Peyer's patch (tissue), 4 donors: ENCODE data around the gene MLX.
"Not testable (repeated sequence)": the region's sequence is repeated elsewhere in the genome, so short reads cannot be mapped to it uniquely, and the experiment has no call there.

ENCODE experiments used
- CTCF ChIP-seq, 6 experiments: fragments of 450-650 bp in 4 of 6; fragments of 200-600 bp in 2 of 6; sonication (generic) in 1 of 6; IDR thresholded peaks; one replicate each; pipeline ENCODE4 v1.5.1; 2017 to 2019; ENCODE audit warnings: antibody characterized with exemption in 6 of 6, mild to moderate bottlenecking in 3 of 6, moderate library complexity in 1 of 6
- POLR2A ChIP-seq, 2 donors: fragments of 450-650 bp; IDR thresholded peaks; one replicate each; pipeline ENCODE4 v1.5.1; 2017; ENCODE audit warnings: antibody characterized with exemption in 2 of 2, mild to moderate bottlenecking in 2 of 2, moderate library complexity in 2 of 2

- not testable (repeated sequence) for TF ChIP-seq CTCF, POLR2A (IDR thresholded peaks at IDR 0.05)
Observed at GRCh38 chr17:42555961-42556617, 10.8 kb upstream of the MLX start.
